Fibroblast of skin of left quadriceps (primary cell): Measurements from ENCODE around the gene CARD11.

Experiments used
- DNase-seq, 2 experiments: peaks; one replicate each; pipeline ENCODE4 v3.0.0-alpha.2; 2013; ENCODE audit warnings: low read depth in 2 of 2

CARD11 gene

GRCh38 chr7:3020416-3020815, 23.3 kb downstream of the CARD11 start:
- DNase-seq, result no peak

- DNase-seq, result no peak
Observed at GRCh38 chr7:3019801-3020200, 23.9 kb downstream of the CARD11 start.

GRCh38 chr7:3013975-3014792, 29.5 kb downstream of the CARD11 start:
- DNase-seq, result no peak

GRCh38 chr7:3011211-3011852, 32.3 kb downstream of the CARD11 start:
- DNase-seq, result no peak

- no peak for DNase-seq
Observed at GRCh38 chr7:3010161-3010560, 33.5 kb downstream of the CARD11 start.

- DNase-seq, result no peak
Observed at GRCh38 chr7:3009086-3009485, 34.6 kb downstream of the CARD11 start.

- no peak for DNase-seq
Observed at GRCh38 chr7:3008386-3008785, 35.3 kb downstream of the CARD11 start.

- DNase-seq, result no peak
Observed at GRCh38 chr7:3007696-3008095, 36.0 kb downstream of the CARD11 start.

GRCh38 chr7:3005257-3005656, 38.4 kb downstream of the CARD11 start:
- DNase-seq, result no peak

GRCh38 chr7:3003936-3004335, 39.7 kb downstream of the CARD11 start:
- no peak for DNase-seq

GRCh38 chr7:3002631-3003030, 41.0 kb downstream of the CARD11 start:
- no peak for DNase-seq

- no peak for DNase-seq
Observed at GRCh38 chr7:3000566-3000965, 43.1 kb downstream of the CARD11 start.

- DNase-seq, result no peak
Observed at GRCh38 chr7:2999078-2999500, 44.6 kb downstream of the CARD11 start.

- no peak for DNase-seq
Observed at GRCh38 chr7:2997014-2997413, 46.7 kb downstream of the CARD11 start.

- DNase-seq, result no peak
Observed at GRCh38 chr7:2996141-2996540, 47.5 kb downstream of the CARD11 start.

- DNase-seq, result no peak
Observed at GRCh38 chr7:2993868-2994267, 49.8 kb downstream of the CARD11 start.

GRCh38 chr7:2993396-2993795, 50.3 kb downstream of the CARD11 start:
- DNase-seq, result no peak

- DNase-seq, result no peak
Observed at GRCh38 chr7:2990949-2991470, 52.7 kb downstream of the CARD11 start.

- DNase-seq, result no peak
Observed at GRCh38 chr7:2986561-2986960, 57.1 kb downstream of the CARD11 start.

GRCh38 chr7:2985866-2986265, 57.8 kb downstream of the CARD11 start:
- no peak for DNase-seq

- DNase-seq, result no peak
Observed at GRCh38 chr7:2984091-2984490, 59.6 kb downstream of the CARD11 start.

- no peak for DNase-seq
Observed at GRCh38 chr7:2983586-2983985, 60.1 kb downstream of the CARD11 start.

GRCh38 chr7:2982831-2983230, 60.8 kb downstream of the CARD11 start:
- DNase-seq, result no peak
